Esophagus squamous epithelium (tissue), 5 donors: ENCODE measurements around the gene SALL3. TPM values are rescaled to one million over a fixed set of nuclear protein-coding genes. Genes with fewer than 3 reads are reported as not detected.

Experiments
- DNase-seq: peaks from one replicate; lab custom pipeline; 2025; lab: John Stamatoyannopoulos, UW
- H3K27ac ChIP-seq, 4 donors: fragments of 200-600 bp; sonication (generic); one replicate each; pipeline ENCODE4 v1.5.1; 2016 to 2019; ENCODE audit warnings: mild to moderate bottlenecking in 1 of 4
- H3K27me3 ChIP-seq, 4 donors: fragments of 200-600 bp; sonication (generic); 1 replicate in 3 of 4; 2 replicates in 1 of 4; pipeline versions ENCODE4 v1.5.1 to v1.6.0; 2017 to 2021; ENCODE audit warnings: antibody characterized with exemption in 1 of 4
- H3K36me3 ChIP-seq, 3 donors: fragments of 200-600 bp; sonication (generic); one replicate each; pipeline ENCODE4 v1.5.1; 2016 to 2019
- H3K4me1 ChIP-seq, 3 donors: fragments of 200-600 bp; sonication (generic); one replicate each; pipeline ENCODE4 v1.5.1; 2017 to 2019
- H3K4me3 ChIP-seq, 4 donors: fragments of 200-600 bp; sonication (generic); 1 replicate in 3 of 4; 2 replicates in 1 of 4; pipeline ENCODE4 v1.5.1; 2016 to 2019; ENCODE audit warnings: mild to moderate bottlenecking in 2 of 4, moderate library complexity in 1 of 4
- H3K9me3 ChIP-seq, 3 donors: fragments of 200-600 bp; sonication (generic); one replicate each; pipeline ENCODE4 v1.5.1; 2016 to 2019
- POLR2A ChIP-seq, 4 donors: fragments of 450-650 bp; IDR thresholded peaks; one replicate each; pipeline ENCODE4 v1.6.1; 2017; ENCODE audit warnings: antibody characterized with exemption in 4 of 4, mild to moderate bottlenecking in 4 of 4, moderate library complexity in 3 of 4
- WGBS, 2 donors: methylation state at CpG; one replicate each; pipeline ENCODE4 v1.1.5; 2018; 5-methylcytosine and 5-hydroxymethylcytosine counted together
- intact Hi-C: fragments of 100-400 bp; cut with DNase I; formaldehyde crosslinking; loops from one replicate; pipeline ENCODE4 v1.15.0; 2022
- total RNA-seq, 4 donors: library from RNA; depleted of rRNA; stranded (reverse); fragments of >200 nt; gene quantifications; one replicate each; pipeline ENCODE4 v1.1.0, GENCODE V29; 2016
- TF ChIP-seq, protein P1 (sequence below), 6 experiments: fragments of 450-650 bp in 4 of 6; fragments of 200-600 bp in 2 of 6; sonication (generic) in 2 of 6; IDR thresholded peaks; one replicate each; pipeline ENCODE4 v1.5.1; 2016 to 2019; ENCODE audit warnings: antibody characterized with exemption in 6 of 6, mild to moderate bottlenecking in 4 of 6, moderate library complexity in 4 of 6
- donor health status: DM: yes; HTN: yes; CAD: no.

SALL3 gene
- total RNA-seq, 4 donors from 2014 or later: not detected

GRCh38 chr18:78945628-78946027 is 34.0 kb upstream of the SALL3 start:
- no peaks in the 10 kb centered on the region for H3K4me1 ChIP-seq
- no peaks in the 10 kb centered on the region for H3K36me3 ChIP-seq
- TF ChIP-seq, protein P1, sequence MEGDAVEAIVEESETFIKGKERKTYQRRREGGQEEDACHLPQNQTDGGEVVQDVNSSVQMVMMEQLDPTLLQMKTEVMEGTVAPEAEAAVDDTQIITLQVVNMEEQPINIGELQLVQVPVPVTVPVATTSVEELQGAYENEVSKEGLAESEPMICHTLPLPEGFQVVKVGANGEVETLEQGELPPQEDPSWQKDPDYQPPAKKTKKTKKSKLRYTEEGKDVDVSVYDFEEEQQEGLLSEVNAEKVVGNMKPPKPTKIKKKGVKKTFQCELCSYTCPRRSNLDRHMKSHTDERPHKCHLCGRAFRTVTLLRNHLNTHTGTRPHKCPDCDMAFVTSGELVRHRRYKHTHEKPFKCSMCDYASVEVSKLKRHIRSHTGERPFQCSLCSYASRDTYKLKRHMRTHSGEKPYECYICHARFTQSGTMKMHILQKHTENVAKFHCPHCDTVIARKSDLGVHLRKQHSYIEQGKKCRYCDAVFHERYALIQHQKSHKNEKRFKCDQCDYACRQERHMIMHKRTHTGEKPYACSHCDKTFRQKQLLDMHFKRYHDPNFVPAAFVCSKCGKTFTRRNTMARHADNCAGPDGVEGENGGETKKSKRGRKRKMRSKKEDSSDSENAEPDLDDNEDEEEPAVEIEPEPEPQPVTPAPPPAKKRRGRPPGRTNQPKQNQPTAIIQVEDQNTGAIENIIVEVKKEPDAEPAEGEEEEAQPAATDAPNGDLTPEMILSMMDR (IDR thresholded peaks at IDR 0.05): no peak
- TF ChIP-seq POLR2A (IDR thresholded peaks at IDR 0.05): no peak
- DNase-seq: no peak
- WGBS, 2 donors: 76 to 83% methylated on average over 9 of the region's 9 CpGs
- intact Hi-C loops: no loop called here
- no peaks in the 10 kb centered on the region for H3K9me3 ChIP-seq
- no peak overlapping the region for H3K27ac ChIP-seq
- H3K4me3 ChIP-seq: no peak overlapping the region
- peaks cover 0 to 26% (median 0%) of the 10 kb centered on the region in 4 donors for H3K27me3 ChIP-seq

DNA sequence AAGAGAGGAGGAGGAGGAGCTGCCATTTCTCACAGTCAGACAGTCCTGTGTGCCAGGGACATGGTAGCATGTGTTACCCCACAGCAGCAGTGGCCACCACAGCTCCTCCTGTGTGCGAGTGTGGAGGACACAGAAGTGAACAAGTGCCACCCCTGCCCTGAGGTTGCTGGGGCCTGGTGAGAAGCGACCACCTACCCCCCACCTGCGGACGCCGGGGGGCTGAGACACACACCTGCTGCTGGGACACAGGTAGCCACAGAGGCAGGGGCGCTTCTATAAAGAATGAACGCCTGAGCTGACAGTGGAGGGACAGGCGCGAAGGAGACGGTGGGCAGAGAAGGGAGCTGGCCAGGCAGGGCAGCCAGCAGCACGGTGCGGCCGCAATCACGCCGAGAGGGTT is 32.3 kb upstream of the SALL3 start:
- no peak for DNase-seq
- WGBS, 2 donors: 74 to 84% methylated on average over 12 to 15 of the region's 15 CpGs

GRCh38 chr18:78948221-78948620 is 31.4 kb upstream of the SALL3 start:
- TF ChIP-seq, protein P1 (IDR thresholded peaks at IDR 0.05): no peak
- TF ChIP-seq POLR2A (IDR thresholded peaks at IDR 0.05): no peak
- no peaks in the 10 kb centered on the region for H3K9me3 ChIP-seq
- H3K4me1 ChIP-seq: no peaks in the 10 kb centered on the region
- H3K4me3 ChIP-seq: no peak overlapping the region
- no peak for DNase-seq
- peaks cover 0 to 26% (median 0%) of the 10 kb centered on the region in 4 donors for H3K27me3 ChIP-seq
- no peaks in the 10 kb centered on the region for H3K36me3 ChIP-seq
- no peak overlapping the region for H3K27ac ChIP-seq
- intact Hi-C loops: no loop called here
- 49 to 57% methylated on average over 8 to 10 of the region's 12 CpGs for WGBS, 2 donors

More for the DNA sequence above, 32.3 kb upstream of the SALL3 start:
- Histone ChIP-seq H3K4me3 (no peak overlapping the region), H3K27me3 (peaks cover 0 to 26% (median 0%) of the 10 kb centered on the region in 4 donors), H3K4me1 (no peaks in the 10 kb centered on the region), H3K27ac (no peak overlapping the region), H3K9me3 (no peaks in the 10 kb centered on the region), H3K36me3 (no peaks in the 10 kb centered on the region)
- TF ChIP-seq, protein P1 (IDR thresholded peaks at IDR 0.05): no peak
- no peak for TF ChIP-seq POLR2A (IDR thresholded peaks at IDR 0.05)
- intact Hi-C loops: no loop called here

- WGBS, 2 donors: 66 to 83% methylated on average over 8 to 12 of the region's 13 CpGs
- DNase-seq: no peak
- no peak overlapping the region for H3K4me3 ChIP-seq
- no peaks in the 10 kb centered on the region for H3K4me1 ChIP-seq
- H3K27ac ChIP-seq: no peak overlapping the region
- TF ChIP-seq, protein P1 (IDR thresholded peaks at IDR 0.05): no peak
- TF ChIP-seq POLR2A (IDR thresholded peaks at IDR 0.05): no peak
- no peaks in the 10 kb centered on the region for H3K9me3 ChIP-seq
- no peaks in the 10 kb centered on the region for H3K36me3 ChIP-seq
- H3K27me3 ChIP-seq: peaks cover 0 to 26% (median 0%) of the 10 kb centered on the region in 4 donors
- intact Hi-C loops: no loop called here
Observed at GRCh38 chr18:78948707-78949106, 30.9 kb upstream of the SALL3 start.

DNA sequence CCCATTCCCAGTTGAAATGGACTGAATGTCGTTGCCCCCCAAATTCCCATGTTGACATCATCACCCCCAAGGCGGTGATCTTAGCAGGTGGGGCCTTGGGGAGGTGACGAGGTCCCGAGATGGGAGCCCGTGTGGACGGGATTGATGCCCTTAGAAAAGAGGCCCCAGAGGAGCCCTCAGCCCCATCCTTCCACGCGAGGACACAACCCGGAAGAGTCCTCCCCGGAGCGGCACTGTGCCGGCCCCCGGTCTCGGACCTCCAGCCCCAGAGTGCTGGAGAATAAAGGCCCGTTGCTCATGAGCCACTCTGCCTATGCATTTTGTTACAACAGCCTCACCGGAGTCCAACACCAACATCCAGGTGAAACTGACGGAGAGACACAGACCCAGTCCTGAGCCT is 30.4 kb upstream of the SALL3 start:
- TF ChIP-seq, protein P1 (IDR thresholded peaks at IDR 0.05): no peak
- no peak for TF ChIP-seq POLR2A (IDR thresholded peaks at IDR 0.05)
- Histone ChIP-seq H3K36me3 (no peaks in the 10 kb centered on the region), H3K4me1 (no peaks in the 10 kb centered on the region), H3K4me3 (no peak overlapping the region), H3K27me3 (peaks cover 0 to 26% (median 0%) of the 10 kb centered on the region in 4 donors), H3K27ac (no peak overlapping the region), H3K9me3 (no peaks in the 10 kb centered on the region)
- intact Hi-C loops: no loop called here
- no peak for DNase-seq
- 88 to 89% methylated on average over 13 of the region's 17 CpGs for WGBS, 2 donors
